SK-N-SH (cell line): ENCODE measurements around the gene MYBPH. TPM values are rescaled to one million over a fixed set of nuclear protein-coding genes. Genes with fewer than 3 reads are reported as not detected.

Experiments
- CTCF ChIA-PET: fragments of 300-600, 350-600 bp; formaldehyde crosslinking; extraction: SDS; loops from one replicate; lab custom pipeline; 2021; lab: Yijun Ruan, JAX
- POLR2A ChIA-PET: fragments of 350-600 bp; sonication (Branson Sonifier 250); formaldehyde crosslinking; extraction: SDS; loops from one replicate; lab custom pipeline; 2020; ENCODE audit warnings: antibody characterized with exemption, inconsistent platforms; lab: Yijun Ruan, JAX
- DNase-seq: peaks from one replicate; pipeline ENCODE4 v3.0.0; 2012
- H2AFZ ChIP-seq: fragments of 200-600 bp; sonication (generic); 2 replicates; pipeline ENCODE4 v1.8.1; 2016; ENCODE audit warnings: antibody characterized with exemption, mild to moderate bottlenecking, low read depth
- H3F3A ChIP-seq: fragments of 200-600 bp; sonication (generic); replicated peaks from 2 replicates; pipeline ENCODE3; 2016; ENCODE audit warnings: antibody characterized with exemption, mild to moderate bottlenecking; ENCODE audit not compliant: insufficient read depth
- H3K27ac ChIP-seq, 2 experiments: fragments of 200-500 bp in 1 of 2; fragments of 200-600 bp in 1 of 2; sonication (Bioruptor generic) in 1 of 2; sonication (generic), shearing (Covaris generic) in 1 of 2; 2 replicates each; pipeline versions ENCODE4 v1.5.1 to v1.6.1; 2014 to 2016; ENCODE audit warnings: low read depth in 2 of 2, inconsistent platforms in 1 of 2, low read length in 1 of 2, mild to moderate bottlenecking in 1 of 2, mixed read lengths in 1 of 2
- H3K27me3 ChIP-seq: fragments of 200-600 bp; sonication (generic), shearing (Covaris generic); 2 replicates; pipeline ENCODE4 v1.6.1; 2016; ENCODE audit warnings: mixed run types; ENCODE audit not compliant: insufficient read depth
- H3K36me3 ChIP-seq, 2 experiments: fragments of 200-500 bp in 1 of 2; fragments of 200-600 bp in 1 of 2; sonication (Bioruptor generic) in 1 of 2; sonication (generic) in 1 of 2; replicated peaks in 1 of 2; 2 replicates each; pipeline versions ENCODE3 to v1.5.1; 2014 to 2016; ENCODE audit warnings: low read length in 1 of 2, mild to moderate bottlenecking in 1 of 2; ENCODE audit not compliant: insufficient read depth in 2 of 2, control insufficient read depth in 1 of 2
- H3K4me1 ChIP-seq, 2 experiments: fragments of 200-500 bp in 1 of 2; fragments of 200-600 bp in 1 of 2; sonication (Bioruptor generic) in 1 of 2; sonication (generic), shearing (Covaris generic) in 1 of 2; 2 replicates each; pipeline versions ENCODE4 v1.5.1 to v1.6.1; 2014 to 2016; ENCODE audit warnings: low read depth in 1 of 2, low read length in 1 of 2, mixed run types in 1 of 2; ENCODE audit not compliant: insufficient read depth in 2 of 2, control insufficient read depth in 1 of 2
- H3K4me2 ChIP-seq: fragments of 200-600 bp; sonication (generic), shearing (Covaris generic); 2 replicates; pipeline ENCODE4 v1.6.1; 2017; ENCODE audit warnings: mixed run types
- H3K4me3 ChIP-seq, 2 experiments: fragments of 200-500 bp in 1 of 2; fragments of 200-600 bp in 1 of 2; sonication (Bioruptor generic) in 1 of 2; sonication (generic), shearing (Covaris generic) in 1 of 2; 2 replicates each; pipeline versions ENCODE4 v1.5.1 to v1.8.1; 2014 to 2016; ENCODE audit warnings: low read depth in 2 of 2, inconsistent platforms in 1 of 2, low read length in 1 of 2, mild to moderate bottlenecking in 1 of 2, mixed read lengths in 1 of 2, moderate library complexity in 1 of 2
- H3K79me2 ChIP-seq: fragments of 200-600 bp; sonication (generic); 2 replicates; pipeline ENCODE4 v1.8.1; 2017; ENCODE audit warnings: mild to moderate bottlenecking; ENCODE audit not compliant: insufficient read depth
- H3K9ac ChIP-seq: fragments of 200-600 bp; sonication (generic); 2 replicates; pipeline ENCODE4 v1.6.1; 2017; ENCODE audit warnings: mixed run types
- H3K9me2 ChIP-seq: fragments of 200-600 bp; sonication (generic); 2 replicates; pipeline ENCODE4 v1.6.1; 2017; ENCODE audit warnings: mixed run types
- H3K9me3 ChIP-seq: fragments of 200-600 bp; sonication (generic); 2 replicates; pipeline ENCODE4 v1.6.1; 2017; ENCODE audit warnings: mixed run types, mild to moderate bottlenecking, moderate library complexity
- H4K20me1 ChIP-seq: fragments of 200-600 bp; sonication (generic); 2 replicates; pipeline ENCODE4 v1.6.1; 2017; ENCODE audit warnings: mild to moderate bottlenecking, mixed run types; ENCODE audit not compliant: insufficient read depth
- CHD2 ChIP-seq: fragments of 150-350 bp; IDR thresholded peaks from 2 replicates; pipeline ENCODE4 v1.6.1; 2018; ENCODE audit warnings: low read length; ENCODE audit not compliant: partially characterized antibody
- EP300 ChIP-seq, 2 experiments: IDR thresholded peaks; 2 replicates each; pipeline versions ENCODE4 v1.4.0 to v1.6.1; 2012; ENCODE audit warnings: borderline replicate concordance in 1 of 2, low read depth in 1 of 2, low read length in 1 of 2
- EZH2phosphoT487 ChIP-seq: fragments of 200-600 bp; sonication (generic); IDR thresholded peaks from 2 replicates; pipeline ENCODE4 v1.6.1; 2017; ENCODE audit warnings: low read depth, mixed run types, mild to moderate bottlenecking, antibody characterized with exemption, moderate library complexity, borderline replicate concordance
- FOSL2 ChIP-seq: IDR thresholded peaks from 2 replicates; pipeline ENCODE4 v1.4.0; 2012; ENCODE audit warnings: low read depth, mild to moderate bottlenecking, moderate library complexity, borderline replicate concordance
- MEF2A ChIP-seq: IDR thresholded peaks from 2 replicates; pipeline ENCODE4 v1.4.0; 2012; ENCODE audit warnings: low read depth, borderline replicate concordance
- MXI1 ChIP-seq: IDR thresholded peaks from 2 replicates; pipeline ENCODE4 v1.6.1; 2012; ENCODE audit warnings: mild to moderate bottlenecking, low read depth, low read length, improper control_type of control experiment
- NRF1 ChIP-seq: IDR thresholded peaks from 2 replicates; pipeline ENCODE4 v1.6.1; 2012; ENCODE audit warnings: low read depth, mild to moderate bottlenecking, low read length
- POLR2AphosphoS5 ChIP-seq: IDR thresholded peaks from 2 replicates; pipeline ENCODE4 v1.6.1; 2012; ENCODE audit warnings: low read depth, low read length
- TCF12 ChIP-seq: IDR thresholded peaks from 2 replicates; pipeline ENCODE4 v1.4.0; 2012
- YY1 ChIP-seq: IDR thresholded peaks from 2 replicates; pipeline ENCODE4 v1.4.0; 2012; ENCODE audit warnings: low read depth, mild to moderate bottlenecking
- WGBS: methylation state at CpG from one replicate; pipeline ENCODE4 v1.1.6; 2017; ENCODE audit warnings: low lambda C conversion rate; 5-methylcytosine and 5-hydroxymethylcytosine counted together
- polyA plus RNA-seq, 3 experiments: library from polyadenylated mRNA; depleted of rRNA; stranded (reverse); fragments of >200 nt; gene quantifications; 2 replicates each; pipeline ENCODE4 v1.2.3, GENCODE V29; 2012

Gene MYBPH
- polyA plus RNA-seq, 1 of the 3 experiments (the other 2 are of a cell fraction) = 0.12 TPM

DNA sequence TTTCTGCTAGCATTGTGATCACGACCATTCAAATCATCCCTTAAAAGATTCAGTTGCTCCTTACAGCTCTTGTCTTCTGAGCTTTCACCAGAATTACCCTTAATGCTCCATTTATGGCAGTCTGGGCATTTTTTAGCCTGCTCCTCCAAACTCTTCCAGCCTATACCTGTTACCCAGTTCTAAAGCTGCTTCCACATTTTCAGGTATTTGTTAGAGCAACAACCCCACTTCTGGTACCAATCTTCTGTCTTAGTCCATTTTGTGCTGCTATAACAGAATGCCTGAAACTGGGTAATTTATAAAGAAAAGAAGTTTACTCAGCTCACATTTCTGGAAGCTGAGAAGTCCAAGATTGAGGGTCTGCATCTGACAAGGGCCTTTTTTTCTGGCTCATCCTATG lies 17.2 kb downstream of the MYBPH start (continued):
- no peak for TF ChIP-seq MEF2A
- no peak for TF ChIP-seq FOSL2
- TF ChIP-seq CHD2 = no peak

DNA sequence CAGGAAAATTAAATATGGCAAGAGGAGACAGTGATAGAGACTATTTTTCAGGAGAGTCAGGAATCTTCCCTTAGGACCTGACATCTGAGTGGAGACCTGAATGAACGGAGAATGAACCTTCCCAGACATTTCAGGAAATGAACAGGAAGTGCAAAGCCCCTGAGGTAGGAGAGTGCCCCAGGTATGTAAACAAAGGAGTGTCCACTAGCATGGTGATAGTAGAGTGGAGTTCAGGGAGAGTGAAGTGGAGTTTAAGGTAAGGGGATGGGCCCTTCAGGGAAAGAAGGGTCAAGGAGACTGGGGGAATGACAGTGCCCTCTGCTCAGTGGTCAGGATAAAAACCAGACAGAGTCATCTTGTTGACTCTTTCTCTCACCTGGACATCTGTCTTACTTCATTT lies 19.3 kb downstream of the MYBPH start:
- POLR2A ChIA-PET = no interaction called here
- no peak for DNase-seq

DNA sequence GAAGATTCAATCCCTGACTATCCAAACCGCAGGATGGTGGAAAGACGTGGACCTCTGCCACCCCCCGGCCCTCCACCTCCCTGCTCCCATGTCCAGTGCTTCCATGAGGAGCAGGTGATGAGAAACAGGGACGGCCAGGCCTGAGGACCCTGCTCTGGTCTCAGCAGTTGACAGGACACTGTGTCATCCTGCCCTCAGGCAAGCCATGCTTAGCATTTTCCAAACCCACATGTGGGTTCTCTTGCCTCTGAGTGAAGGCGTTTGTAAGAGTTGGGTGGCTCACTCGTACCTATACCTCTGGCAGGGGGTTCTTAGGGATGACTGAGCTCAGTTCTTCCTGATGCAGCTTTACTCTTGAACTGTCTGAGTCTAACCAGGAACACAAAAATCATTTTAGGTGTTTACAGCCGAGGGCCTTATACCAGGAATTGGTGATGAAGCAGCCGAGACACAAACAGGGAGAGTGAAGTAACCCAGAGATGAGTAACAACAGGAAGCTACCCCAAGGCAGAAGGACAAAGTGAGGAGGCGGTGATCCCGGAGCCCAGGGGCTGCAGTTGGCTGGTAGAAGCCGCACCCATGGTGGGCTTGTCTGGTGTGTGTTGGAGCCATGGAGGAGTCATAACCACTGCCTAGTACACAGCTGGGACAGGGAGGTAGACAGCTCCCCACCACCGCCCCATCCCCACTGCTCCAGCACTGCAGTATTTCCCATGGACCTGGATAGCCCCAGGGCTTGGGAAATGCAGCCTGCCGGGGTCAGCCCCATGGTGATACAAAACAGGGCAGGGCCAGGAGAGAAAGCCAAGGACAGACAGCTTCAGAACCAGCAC lies 21.4 kb downstream of the MYBPH start:
- peak; percentile 55 for DNase-seq
- H3K27me3 ChIP-seq = no peaks in the 10 kb centered on the region
- H2AFZ ChIP-seq = peak overlapping the region; percentile 65
- H3K4me1 ChIP-seq = peaks cover 28 to 38% of the 10 kb centered on the region in 2 experiments
- no peaks in the 10 kb centered on the region for H3K36me3 ChIP-seq
- H4K20me1 ChIP-seq = no peaks in the 10 kb centered on the region
- peak overlapping the region; percentile 44 to 48 for H3K27ac ChIP-seq
- H3K79me2 ChIP-seq = no peaks in the 10 kb centered on the region
- no peak overlapping the region for H3K4me3 ChIP-seq
- H3F3A ChIP-seq = no peaks in the 10 kb centered on the region
- no peaks in the 10 kb centered on the region for H3K9me2 ChIP-seq
- H3K9ac ChIP-seq = no peak overlapping the region
- peak overlapping the region; percentile 43 for H3K4me2 ChIP-seq
- H3K9me3 ChIP-seq = no peaks in the 10 kb centered on the region
- TF ChIP-seq YY1 = no peak
- TF ChIP-seq EP300 (IDR thresholded peaks at IDR 0.05; ENCODE audit: borderline replicate concordance in 1 of 2, low read depth in 1 of 2, low read length in 1 of 2) = peak; percentile 3 to 27; a peak in 2 of 4 replicates
- peak; percentile 24; the same call in 1 of the 2 replicates for TF ChIP-seq TCF12
- peak; percentile 41; the same call in 1 of the 2 replicates for TF ChIP-seq MXI1
- WGBS = 30% methylated on average over 11 of the region's 13 CpGs
- CTCF ChIA-PET = interaction anchor here (1.0 to 3.1 kb wide), 7 partner anchors 18 to 115 kb away, joined by 3 to 19 read pairs (median 5); partner anchors contain the start of gene ADORA1
- POLR2A ChIA-PET = no interaction called here

More for the DNA sequence above, 19.3 kb downstream of the MYBPH start:
- no peaks in the 10 kb centered on the region for H3F3A ChIP-seq
- no peaks in the 10 kb centered on the region for H3K36me3 ChIP-seq
- H4K20me1 ChIP-seq = no peaks in the 10 kb centered on the region
- 81% methylated on average over 1 of the region's 1 CpG for WGBS
- no peak overlapping the region for H3K4me3 ChIP-seq
- no peak overlapping the region for H3K4me2 ChIP-seq
- no peak overlapping the region for H3K27ac ChIP-seq
- H3K9ac ChIP-seq = no peak overlapping the region
- no peaks in the 10 kb centered on the region for H3K9me2 ChIP-seq
- no peaks in the 10 kb centered on the region for H3K79me2 ChIP-seq
- H2AFZ ChIP-seq = no peak overlapping the region
- no peaks in the 10 kb centered on the region for H3K27me3 ChIP-seq
- CTCF ChIA-PET = interaction anchor here (2.9 to 3.0 kb wide), 2 partner anchors 8 to 60 kb away, joined by 10 to 12 read pairs; no protein-coding TSS in a partner anchor
- no peaks in the 10 kb centered on the region for H3K9me3 ChIP-seq
- no peak for TF ChIP-seq EZH2phosphoT487
- TF ChIP-seq NRF1 = no peak
- TF ChIP-seq POLR2AphosphoS5 = no peak
- peaks cover 28% of the 10 kb centered on the region in 2 experiments for H3K4me1 ChIP-seq
